ENCODE data around the gene CEP55.

Gene CEP55

GRCh38 chr10:93471110-93471651 lies 25.2 kb upstream of the CEP55 start:
- DNase-seq, result peak; percentile 79

DNA sequence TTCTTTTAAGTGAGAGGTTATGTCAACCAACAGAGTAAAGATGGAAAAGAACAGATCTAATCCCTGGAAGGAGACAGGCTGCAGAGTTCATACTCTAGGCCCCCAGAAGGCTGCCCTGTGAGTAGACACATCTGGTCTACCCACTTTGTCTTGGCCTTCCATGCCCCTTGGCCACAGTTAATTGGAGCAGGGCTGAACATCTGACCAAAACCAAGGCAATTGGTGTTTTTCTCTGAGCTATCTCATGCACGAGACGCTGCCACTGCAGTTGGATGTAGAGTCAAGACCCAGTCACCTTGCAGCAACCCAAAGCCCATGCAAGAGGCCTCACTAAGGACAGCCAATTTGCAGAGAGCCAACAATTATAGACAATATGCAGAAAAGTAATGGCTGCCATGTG lies 23.3 kb upstream of the CEP55 start:
- no peak for DNase-seq

DNA sequence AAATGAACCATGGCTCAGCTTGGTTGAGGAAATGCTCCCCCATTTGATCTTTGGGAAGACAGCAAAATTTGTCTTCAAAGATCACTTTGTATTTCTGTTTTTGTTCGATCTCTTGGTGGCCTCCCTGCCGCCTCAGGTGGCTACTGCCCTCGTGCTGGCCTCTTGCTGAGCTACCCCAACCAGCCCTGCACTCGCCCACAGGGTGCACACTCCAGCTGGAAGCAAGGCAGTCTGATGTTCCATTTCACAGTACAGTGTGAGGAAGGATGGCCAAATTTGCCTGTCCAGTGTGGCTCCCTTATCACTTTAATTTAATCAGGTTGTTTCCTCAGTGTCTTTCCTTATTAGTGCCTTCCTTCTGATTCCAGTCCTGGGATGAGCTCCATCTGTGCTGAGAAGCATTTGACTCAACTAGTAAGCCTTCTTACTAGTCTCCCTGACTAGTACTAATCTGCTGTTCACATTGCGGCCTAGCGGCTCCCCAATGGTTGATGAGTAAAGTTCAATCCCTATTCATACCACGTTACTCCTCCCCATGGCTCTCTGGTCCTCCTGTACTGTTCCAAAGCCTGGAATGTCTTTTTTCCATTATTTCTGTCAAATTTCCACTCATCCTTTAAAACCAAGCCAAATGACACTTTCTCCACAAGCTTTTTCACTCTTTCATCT lies 22.5 kb upstream of the CEP55 start:
- no peak for DNase-seq

DNA sequence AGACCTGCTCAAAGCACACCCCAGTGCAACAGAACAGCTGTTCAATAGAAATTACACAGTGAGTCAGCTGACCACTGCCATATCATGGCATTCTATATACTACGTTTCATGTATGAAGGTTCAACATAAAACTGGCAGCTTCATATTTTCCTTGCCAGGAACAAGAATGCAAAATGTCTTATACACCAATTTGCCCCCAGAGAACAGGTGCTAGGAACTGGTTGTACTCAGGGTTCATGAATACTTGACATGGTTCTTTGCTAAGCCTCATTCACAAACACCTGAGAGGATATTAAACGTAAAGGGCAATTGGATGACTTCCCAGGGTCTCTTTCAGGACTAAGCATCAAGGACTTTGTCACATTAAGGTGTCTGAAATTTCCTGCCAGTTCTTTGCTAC lies 21.2 kb upstream of the CEP55 start:
- no peak for DNase-seq

DNA sequence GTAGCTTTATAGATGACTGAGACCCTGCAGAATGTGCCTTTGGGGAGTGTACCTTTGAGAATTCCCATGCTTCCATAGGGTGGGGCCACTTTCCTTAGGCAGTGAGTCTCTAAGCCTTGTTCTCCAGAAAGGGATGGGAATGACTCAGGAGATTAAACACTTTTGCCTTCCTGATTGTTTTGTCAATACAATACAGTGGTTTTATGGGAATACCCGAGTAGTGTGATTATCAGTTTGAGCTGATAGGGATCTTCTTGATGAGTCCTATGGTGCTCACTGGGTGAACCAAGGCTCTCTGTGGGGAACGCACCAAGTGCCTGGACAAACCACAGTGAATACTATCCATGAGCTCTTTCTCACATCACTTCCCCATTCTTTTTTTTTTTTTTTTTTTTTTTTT lies 20.5 kb upstream of the CEP55 start:
- DNase-seq, result peak; percentile 88

- no peak for DNase-seq
These were observed 19.7 kb upstream of the CEP55 start for GRCh38 chr10:93476756-93477155.

DNA sequence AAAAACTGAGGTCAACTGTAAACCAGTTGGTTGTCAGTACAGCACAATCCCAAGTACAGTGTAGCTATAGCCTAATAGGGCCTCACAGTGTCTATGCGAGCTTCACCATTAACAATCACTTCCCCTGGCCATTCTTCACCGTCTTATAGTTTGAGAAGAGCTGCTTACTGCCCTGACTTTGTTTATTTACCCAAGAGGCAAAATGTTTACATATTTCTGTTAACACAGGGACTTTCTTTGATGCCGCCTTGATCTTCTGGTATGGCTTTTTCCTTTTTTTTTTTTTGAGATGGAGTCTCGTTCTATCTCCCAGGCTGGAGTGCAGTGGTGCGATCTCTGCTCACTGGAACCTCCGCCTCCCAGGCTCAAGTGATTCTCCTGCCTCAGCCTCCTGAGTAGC lies 17.5 kb upstream of the CEP55 start:
- DNase-seq, result no peak

DNA sequence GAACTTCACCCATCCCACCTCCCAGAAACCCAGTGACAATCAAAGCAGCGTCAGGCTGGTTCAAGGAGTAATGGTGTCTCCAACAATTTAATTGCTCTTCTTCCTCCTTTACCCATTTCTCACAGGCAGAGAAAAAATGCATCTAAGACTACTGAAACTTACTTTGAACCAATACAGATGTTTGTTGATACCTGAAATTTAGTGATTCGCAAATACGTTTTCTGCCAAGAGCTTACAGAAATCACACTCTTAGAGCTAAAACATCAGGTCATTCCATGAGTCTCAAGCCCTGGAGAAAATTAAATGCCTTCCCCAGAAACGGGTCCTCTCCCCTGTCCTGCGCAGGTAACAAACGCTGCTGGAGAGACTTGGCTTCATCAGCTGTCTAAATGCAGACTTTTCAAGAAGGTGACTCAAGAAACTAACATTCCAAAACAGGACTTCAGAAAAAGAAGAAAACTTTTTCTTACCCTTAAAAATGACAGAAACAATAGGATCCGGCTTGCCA lies 14.7 kb upstream of the CEP55 start:
- no peak for DNase-seq

DNA sequence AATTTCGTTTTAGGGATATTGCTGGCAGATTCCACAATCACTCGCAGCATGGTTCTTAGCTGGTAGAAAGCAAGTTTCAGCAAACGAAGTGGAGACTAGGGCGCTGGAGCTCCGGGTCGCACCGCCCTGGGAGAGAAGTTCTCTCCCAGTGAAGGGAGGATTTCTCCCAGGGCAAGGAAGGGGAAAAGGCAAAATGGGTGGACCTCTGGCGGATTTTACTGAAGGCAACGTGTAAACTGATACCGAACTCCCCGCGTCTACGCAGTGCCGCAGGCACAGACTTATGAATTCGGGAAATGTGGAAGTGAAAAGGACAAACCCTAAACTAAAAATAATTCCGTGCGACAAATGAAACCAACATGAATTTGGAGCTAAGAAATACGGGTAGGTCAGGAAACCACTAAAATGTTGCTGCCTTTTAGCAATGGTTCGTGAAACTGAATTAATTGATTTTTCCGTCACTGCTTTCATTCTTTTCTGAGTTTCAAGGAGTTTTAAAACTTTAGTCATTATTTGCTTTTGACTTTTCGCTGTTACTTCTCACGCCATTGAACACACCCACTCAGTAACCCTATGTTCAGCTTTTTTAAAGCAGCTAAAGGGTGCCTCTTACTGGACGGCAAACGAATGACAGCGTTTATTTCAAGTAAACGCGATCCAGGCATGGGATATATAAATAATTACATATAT lies 14.1 kb upstream of the CEP55 start, which contains the start of gene MYOF:
MYOF (minus strand) TSS at position 190 of the 690 bp plus-strand sequence; CDS start at position 50, 140 bp downstream.
- peak; percentile 85 for DNase-seq

GRCh38 chr10:93485690-93486089 lies 10.7 kb upstream of the CEP55 start:
- DNase-seq, result no peak

DNA sequence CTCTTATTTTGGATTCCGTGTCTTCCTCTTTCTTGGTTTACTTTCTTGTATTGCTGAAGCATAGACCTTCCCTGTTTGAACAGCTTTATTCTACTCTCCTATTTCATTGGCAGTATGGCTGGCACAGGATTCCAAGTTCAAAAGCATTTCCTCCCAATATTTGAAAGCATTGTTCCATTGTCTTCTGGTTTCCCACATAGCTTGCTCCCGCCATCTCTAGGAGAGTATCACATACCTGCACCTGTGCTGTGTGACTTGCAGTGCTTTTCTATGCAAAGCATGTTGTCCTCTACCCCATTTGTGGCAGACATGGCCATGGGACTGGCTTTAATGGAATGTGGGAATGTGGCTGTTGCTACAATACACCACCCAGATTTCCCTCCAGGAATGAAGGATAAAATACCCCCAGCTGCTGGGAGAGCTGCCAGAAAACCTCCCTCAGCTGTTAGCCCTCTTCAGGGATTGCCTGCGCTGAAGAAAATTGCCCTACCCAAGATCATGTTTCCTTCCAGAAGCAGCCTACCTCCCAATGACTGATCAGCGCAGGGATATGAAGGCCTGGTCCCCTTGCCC lies 7.4 kb upstream of the CEP55 start:
- no peak for DNase-seq

DNA sequence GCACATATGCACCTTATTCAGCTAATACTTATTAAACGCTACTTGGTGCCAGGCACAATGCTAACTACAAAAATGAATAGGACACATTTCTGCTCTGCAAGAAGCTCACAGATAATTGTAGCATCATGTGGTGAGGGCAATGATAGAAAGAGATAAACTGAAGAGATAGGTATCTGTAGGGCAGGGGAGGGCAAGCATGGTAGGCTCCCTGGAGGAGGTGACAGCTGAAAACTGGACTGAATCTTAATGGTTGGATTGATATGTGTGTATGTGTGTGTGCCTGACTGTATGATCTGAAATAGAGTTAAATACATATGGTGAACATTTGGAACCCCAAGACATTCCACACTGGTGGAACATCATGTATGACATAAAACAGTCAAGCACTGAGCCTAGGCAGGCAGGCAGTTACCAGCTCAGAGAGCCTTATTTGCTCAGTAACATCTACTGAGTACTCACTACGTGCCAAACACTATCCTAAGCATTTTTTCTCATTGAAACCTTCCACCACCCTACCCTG lies 4.8 kb upstream of the CEP55 start:
- no peak for DNase-seq

DNA sequence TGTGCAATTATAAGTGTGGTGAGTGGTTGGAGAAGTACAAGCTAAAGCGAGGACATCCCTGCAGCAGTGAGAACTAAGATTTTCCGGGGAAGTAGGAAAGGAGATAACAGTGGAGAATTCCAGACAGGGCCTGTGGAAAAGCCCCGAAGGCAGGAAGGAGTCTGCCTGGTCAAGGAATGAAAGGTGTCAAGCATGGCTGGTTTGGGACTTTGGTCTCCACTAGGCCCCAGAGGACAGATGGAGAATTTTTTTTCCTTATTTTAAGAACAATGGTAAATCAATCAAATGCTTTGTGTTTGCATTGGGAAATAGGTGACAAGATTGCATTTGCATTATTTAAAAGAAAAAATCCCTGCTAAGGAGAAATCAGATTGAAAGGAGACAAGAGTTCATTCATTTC lies 3.2 kb upstream of the CEP55 start:
- peak; percentile 84 for DNase-seq

- DNase-seq, result no peak
These were observed 1.9 kb upstream of the CEP55 start for GRCh38 chr10:93494494-93494893.

DNA sequence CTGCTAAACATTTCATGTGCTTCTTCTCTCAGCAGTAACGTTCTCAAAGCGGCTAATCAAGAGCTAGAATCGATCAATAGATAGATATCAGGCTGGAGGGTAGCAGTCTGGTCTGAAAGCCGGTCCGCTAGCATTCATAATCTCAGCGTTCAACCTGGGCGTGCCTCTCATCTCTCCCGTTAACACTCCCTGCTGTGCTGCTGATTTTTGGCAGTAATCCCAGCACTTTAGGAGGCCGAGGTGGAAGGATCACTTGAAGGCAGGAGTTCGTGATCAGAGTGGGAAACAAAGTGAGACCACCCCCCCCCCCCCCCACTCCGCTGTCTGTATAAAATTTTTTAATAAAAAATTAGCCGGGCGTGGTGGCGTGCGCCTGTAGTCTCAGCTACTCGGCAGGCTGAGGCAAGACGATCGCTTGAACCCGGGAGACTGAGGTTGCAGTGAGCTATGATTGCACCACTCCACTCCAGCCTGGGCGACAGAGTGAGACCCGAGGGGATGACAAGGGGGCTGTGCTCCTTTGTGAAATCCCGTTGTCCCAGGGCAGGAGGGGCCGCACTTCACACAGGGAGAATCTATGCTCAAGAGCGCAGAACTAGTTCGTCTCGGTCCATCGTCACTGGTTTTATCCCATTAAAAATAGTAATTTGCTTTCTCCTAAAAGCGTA lies 624 bp upstream of the CEP55 start:
- no peak for DNase-seq

GRCh38 chr10:93498166-93498565 lies 1.8 kb downstream of the CEP55 start:
- no peak for DNase-seq

DNA sequence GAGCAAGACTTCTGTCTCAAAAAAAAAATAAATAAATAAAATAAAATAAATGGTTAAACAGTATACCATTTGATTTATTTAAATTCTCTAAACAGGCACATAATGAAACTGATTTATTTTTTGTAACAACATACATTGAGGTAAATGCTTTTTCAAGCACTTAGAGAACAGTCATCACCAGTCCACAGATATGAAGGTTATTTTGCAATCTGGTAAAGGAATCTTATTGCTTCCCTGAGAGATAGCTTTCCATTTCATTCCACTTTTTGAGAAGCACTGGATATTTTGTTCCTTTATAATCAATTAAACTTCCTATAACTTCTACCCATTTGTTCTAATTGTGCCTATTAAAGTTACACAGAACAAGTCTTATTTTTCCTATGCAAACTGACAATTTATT lies 5.2 kb downstream of the CEP55 start:
- DNase-seq, result no peak

DNA sequence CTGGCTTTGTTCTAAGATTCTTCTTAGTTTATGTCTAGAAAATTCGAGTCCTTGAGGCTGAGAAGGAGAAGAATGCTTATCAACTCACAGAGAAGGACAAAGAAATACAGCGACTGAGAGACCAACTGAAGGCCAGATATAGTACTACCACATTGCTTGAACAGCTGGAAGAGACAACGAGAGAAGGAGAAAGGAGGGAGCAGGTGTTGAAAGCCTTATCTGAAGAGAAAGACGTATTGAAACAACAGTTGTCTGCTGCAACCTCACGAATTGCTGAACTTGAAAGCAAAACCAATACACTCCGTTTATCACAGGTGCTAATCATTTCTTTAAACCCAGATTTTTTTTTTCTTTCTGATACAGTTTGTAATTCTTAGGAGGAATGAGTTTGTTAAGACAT lies 6.7 kb downstream of the CEP55 start:
- no peak for DNase-seq

DNA sequence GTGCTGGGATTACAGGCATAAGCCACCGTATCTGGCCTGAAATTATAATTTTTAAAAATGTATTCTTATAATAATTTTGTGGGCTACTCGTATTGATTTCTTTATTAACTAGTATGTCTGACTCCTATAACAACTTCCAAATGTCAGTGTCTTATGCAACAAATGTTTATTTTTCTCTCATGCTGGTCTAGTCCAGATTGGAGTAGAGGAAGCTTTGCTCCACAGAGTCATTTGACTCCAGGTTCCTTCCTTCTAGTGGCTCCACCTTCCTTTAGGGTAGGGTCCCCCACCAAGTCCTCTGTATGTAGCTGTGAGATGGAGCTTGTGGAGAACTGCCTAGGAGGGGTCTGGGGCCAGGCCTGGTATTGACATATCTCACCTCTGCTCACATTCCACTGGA lies 8.7 kb downstream of the CEP55 start:
- no peak for DNase-seq

- DNase-seq, result no peak
These were observed 13.4 kb downstream of the CEP55 start for GRCh38 chr10:93509816-93510215.

DNA sequence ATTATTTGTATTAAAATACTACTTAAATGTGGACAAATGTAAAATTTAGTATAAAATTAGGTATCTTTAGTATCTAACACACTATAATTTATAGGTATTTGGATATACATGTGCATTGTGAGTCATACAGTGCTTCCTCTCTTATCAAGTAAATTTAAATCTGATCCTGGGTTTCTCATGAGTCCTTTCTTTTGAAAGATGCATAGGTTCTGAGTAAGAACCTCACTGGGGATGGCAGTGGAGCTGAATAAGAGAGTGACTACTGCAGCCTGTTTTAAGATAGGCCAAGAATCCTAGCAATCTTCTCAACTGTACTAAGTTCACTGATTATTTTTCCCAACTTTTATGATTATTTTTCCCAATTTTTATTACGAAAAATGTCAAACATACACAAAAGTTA lies 16.2 kb downstream of the CEP55 start:
- no peak for DNase-seq

- DNase-seq, result no peak
These were observed 16.7 kb downstream of the CEP55 start for GRCh38 chr10:93513091-93513490.

GRCh38 chr10:93514521-93514920 lies 18.1 kb downstream of the CEP55 start:
- DNase-seq, result no peak

Data from islet precursor cell (in vitro differentiated cells).